ENCODE measurements around the gene PCNX2.
"Not testable (repeated sequence)": the region's sequence is repeated elsewhere in the genome, so short reads cannot be mapped to it uniquely, and the experiment has no call there.

The PCNX2 gene

GRCh38 chr1:233094269-233094668 is 201.3 kb downstream of the PCNX2 start:
- no peak for DNase-seq

GRCh38 chr1:233090746-233091494 is 204.6 kb downstream of the PCNX2 start:
- DNase-seq: no peak

GRCh38 chr1:233089251-233089650 is 206.3 kb downstream of the PCNX2 start:
- no peak for DNase-seq

GRCh38 chr1:233088613-233089012 is 206.9 kb downstream of the PCNX2 start:
- DNase-seq: no peak

GRCh38 chr1:233086961-233087881 is 208.3 kb downstream of the PCNX2 start:
- no peak for DNase-seq

- DNase-seq: no peak
These were observed 210.0 kb downstream of the PCNX2 start for GRCh38 chr1:233085566-233085965.

GRCh38 chr1:233082778-233083550 is 212.6 kb downstream of the PCNX2 start:
- DNase-seq: no peak

GRCh38 chr1:233081735-233082134 is 213.8 kb downstream of the PCNX2 start:
- DNase-seq: no peak

- not testable (repeated sequence) for DNase-seq
These were observed 214.7 kb downstream of the PCNX2 start for GRCh38 chr1:233080827-233081226.

GRCh38 chr1:233080286-233080685 is 215.2 kb downstream of the PCNX2 start:
- no peak for DNase-seq

- DNase-seq: no peak
These were observed 216.0 kb downstream of the PCNX2 start for GRCh38 chr1:233079574-233079973.

GRCh38 chr1:233078396-233078795 is 217.1 kb downstream of the PCNX2 start:
- DNase-seq: no peak

GRCh38 chr1:233075915-233076295 is 219.6 kb downstream of the PCNX2 start:
- no peak for DNase-seq

GRCh38 chr1:233066087-233066486 is 229.4 kb downstream of the PCNX2 start:
- DNase-seq: no peak

- no peak for DNase-seq
These were observed 229.8 kb downstream of the PCNX2 start for GRCh38 chr1:233065685-233066084.

GRCh38 chr1:233064988-233065387 is 230.5 kb downstream of the PCNX2 start:
- no peak for DNase-seq

- DNase-seq: no peak
These were observed 232.1 kb downstream of the PCNX2 start for GRCh38 chr1:233063462-233063861.

GRCh38 chr1:233061265-233061664 is 234.3 kb downstream of the PCNX2 start:
- DNase-seq: no peak

- DNase-seq: no peak
These were observed 235.0 kb downstream of the PCNX2 start for GRCh38 chr1:233060461-233060994.

GRCh38 chr1:233057836-233058235 is 237.7 kb downstream of the PCNX2 start:
- no peak for DNase-seq

GRCh38 chr1:233055879-233056641 is 239.5 kb downstream of the PCNX2 start:
- DNase-seq: no peak

- no peak for DNase-seq
These were observed 249.9 kb downstream of the PCNX2 start for GRCh38 chr1:233045588-233045987.
